ENCODE measurements around the gene ALPK1.

ALPK1 gene

DNA sequence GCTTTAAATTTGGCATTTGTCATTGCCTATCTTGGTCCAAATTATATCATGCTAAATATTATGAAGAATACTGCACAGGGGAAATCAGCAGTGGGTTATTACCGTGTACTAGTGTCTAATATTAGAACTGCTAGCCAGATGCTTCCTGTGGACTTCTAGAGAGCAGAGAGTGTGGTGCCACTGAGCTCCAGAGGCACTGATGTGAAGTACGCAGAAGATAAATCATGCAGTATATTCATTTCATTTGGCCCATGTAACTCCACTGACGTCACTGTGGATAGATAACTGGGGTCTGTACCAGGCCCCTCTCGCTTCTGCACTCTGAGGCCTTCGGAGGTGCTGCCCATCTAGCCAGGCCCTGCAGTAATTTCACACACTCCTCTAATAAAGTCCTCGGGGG lies 80.0 kb downstream of the ALPK1 start:
- H3K27ac ChIP-seq = no peak overlapping the region
- TF ChIP-seq ZFX (IDR thresholded peaks at IDR 0.05) = no peak
- TF ChIP-seq, protein P1, sequence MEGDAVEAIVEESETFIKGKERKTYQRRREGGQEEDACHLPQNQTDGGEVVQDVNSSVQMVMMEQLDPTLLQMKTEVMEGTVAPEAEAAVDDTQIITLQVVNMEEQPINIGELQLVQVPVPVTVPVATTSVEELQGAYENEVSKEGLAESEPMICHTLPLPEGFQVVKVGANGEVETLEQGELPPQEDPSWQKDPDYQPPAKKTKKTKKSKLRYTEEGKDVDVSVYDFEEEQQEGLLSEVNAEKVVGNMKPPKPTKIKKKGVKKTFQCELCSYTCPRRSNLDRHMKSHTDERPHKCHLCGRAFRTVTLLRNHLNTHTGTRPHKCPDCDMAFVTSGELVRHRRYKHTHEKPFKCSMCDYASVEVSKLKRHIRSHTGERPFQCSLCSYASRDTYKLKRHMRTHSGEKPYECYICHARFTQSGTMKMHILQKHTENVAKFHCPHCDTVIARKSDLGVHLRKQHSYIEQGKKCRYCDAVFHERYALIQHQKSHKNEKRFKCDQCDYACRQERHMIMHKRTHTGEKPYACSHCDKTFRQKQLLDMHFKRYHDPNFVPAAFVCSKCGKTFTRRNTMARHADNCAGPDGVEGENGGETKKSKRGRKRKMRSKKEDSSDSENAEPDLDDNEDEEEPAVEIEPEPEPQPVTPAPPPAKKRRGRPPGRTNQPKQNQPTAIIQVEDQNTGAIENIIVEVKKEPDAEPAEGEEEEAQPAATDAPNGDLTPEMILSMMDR (conservative IDR thresholded peaks at IDR 0.05) = no peak

DNA sequence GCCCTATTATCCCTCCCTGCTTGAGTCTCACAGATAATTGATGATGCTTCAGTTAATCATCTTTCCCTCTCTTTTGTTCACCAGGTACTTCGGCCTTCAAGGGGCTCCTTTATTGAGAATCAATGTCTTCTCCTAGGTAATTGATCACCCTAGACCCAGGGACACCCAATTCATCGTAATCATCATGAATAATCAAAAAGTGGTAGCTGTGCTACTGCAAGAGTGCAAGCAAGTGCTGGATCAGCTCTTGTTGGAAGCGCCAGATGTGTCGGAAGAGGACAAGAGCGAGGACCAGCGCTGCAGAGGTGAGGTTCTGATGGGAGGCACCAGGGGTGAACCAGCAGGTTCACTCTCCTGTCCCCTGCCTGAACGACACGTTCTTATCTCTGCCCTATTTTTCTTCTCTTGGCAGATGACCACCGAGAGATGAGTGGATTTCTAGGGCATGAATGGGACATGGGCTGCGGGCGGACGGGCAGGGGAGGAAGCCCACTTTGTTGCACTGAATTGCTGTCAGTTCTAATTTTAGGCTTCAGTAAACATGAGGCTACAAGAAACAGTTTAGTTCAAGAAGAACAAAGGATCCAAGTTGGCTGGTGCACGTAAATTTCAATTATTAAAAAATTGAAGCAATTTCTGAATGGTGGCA lies 80.5 kb downstream of the ALPK1 start:
- H3K27ac ChIP-seq = no peak overlapping the region
- TF ChIP-seq, protein P1 (conservative IDR thresholded peaks at IDR 0.05) = no peak
- TF ChIP-seq ZFX (IDR thresholded peaks at IDR 0.05) = no peak

DNA sequence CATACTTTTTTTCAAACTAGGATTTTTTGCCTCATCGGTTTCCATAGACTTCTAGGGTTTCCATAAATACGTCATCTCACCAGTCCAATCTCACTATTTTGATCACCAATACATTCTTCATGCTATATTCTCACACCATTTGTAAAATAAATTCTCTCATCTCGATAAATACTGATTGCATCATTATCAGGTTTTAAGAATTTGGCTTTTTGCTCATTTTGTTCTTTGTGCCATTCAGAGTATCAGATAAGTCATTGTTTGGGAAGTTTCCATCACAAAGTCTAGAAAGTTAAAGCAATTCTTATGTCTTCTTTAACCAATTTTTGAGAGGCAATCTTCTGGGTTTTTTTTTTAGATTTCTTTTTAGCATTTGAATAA lies 81.1 kb downstream of the ALPK1 start:
- no peak for TF ChIP-seq ZFX (IDR thresholded peaks at IDR 0.05)
- TF ChIP-seq, protein P1 (conservative IDR thresholded peaks at IDR 0.05) = no peak
- H3K27ac ChIP-seq = no peak overlapping the region

DNA sequence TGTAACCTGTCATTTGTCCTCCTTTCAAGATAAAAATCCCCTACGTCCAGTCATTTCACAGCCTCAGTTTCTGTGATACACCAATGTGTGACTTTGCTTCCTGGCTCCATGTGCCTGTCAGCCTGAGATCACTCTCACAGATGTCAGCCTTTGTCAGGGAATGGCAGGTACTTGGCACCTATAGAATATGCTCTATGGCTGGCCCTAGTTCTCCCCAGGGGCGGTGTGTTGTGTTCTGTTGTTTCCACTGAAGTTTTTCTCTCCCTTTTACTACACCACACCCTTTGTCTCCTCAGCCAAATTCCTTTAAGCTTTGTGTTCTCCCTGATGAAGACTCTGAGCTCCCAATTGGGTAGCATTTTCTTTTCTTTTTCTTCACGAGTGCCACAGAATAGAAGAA lies 81.7 kb downstream of the ALPK1 start:
- no peak overlapping the region for H3K27ac ChIP-seq
- TF ChIP-seq, protein P1 (conservative IDR thresholded peaks at IDR 0.05) = no peak
- no peak for TF ChIP-seq ZFX (IDR thresholded peaks at IDR 0.05)

DNA sequence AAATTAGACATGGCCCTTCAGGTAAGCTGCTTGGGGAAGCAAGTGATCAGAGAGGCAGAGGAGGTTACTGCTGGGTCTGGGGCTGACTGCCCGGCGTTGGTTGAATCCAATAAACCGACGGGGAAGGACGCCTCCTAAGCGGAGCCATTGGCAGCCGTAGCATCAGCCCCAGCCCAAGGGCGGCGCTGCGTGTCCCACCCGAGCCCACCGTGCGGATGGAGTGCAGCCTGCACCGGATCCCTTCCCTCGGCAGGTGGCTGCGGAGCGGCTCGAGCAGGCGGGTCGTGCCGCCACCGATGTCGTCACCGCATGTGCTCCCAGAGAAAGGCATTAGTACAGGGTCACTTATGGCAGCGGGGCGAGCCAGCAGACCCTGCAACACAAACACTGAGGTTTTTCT lies 82.1 kb downstream of the ALPK1 start:
- TF ChIP-seq ZFX (IDR thresholded peaks at IDR 0.05) = no peak
- TF ChIP-seq, protein P1 (conservative IDR thresholded peaks at IDR 0.05) = no peak
- no peak overlapping the region for H3K27ac ChIP-seq

DNA sequence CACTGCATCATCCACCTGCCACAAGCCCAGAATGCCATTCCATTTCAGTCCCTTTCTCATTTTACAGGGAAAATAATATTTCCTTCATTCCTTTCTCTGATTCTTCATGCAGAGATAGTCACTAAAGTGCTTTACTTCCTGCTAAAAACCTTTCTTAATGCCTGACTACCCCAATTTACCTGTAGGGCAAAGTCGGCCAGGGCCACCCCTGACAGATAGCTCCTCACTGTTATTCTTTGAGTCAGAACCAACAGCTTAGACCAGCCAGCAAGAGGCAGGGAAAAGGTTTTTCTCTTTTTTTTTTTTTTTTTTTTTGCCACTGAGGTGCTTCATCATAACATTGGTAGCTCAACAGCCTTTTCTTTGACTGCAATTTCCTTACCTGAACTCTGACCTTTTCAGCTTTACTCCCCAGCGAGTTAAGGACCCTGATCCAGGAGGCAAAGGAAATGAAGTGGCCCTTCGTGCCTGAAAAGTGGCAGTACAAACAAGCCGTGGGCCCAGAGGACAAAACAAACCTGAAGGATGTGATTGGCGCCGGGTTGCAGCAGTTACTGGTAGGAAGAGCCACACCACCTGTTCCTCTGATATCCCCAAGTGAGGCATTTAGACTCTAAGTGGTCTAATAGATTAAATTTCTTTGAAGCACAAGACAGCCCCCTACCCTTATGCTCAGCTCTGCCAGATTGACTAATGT lies 85.0 kb downstream of the ALPK1 start:
- H3K27ac ChIP-seq = no peak overlapping the region
- TF ChIP-seq ZFX (IDR thresholded peaks at IDR 0.05) = no peak
- TF ChIP-seq, protein P1 (conservative IDR thresholded peaks at IDR 0.05) = no peak

DNA sequence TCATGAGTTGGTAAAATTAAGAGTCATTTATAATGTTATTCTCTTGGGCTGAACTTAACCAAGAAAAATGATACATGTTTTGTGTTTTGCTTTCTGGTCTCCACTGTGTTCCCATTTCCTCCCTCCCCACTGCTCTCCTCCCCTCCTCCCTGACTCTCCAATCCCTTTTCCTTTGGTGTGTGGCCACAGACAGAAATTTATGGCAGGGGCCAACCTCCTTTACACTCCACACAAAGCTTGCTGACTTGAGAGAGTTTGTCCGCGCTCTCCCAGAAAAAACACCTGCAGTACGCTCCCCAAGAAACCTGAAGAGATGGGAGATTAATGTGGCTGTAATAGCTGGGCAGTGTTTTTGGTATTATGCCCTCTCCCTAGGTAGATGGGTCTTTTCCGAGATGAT lies 88.9 kb downstream of the ALPK1 start:
- no peak for TF ChIP-seq ZFX (IDR thresholded peaks at IDR 0.05)
- TF ChIP-seq, protein P1 (conservative IDR thresholded peaks at IDR 0.05) = no peak
- H3K27ac ChIP-seq = no peak overlapping the region

Measured in C4-2B (cell line).